ENCODE data around the gene VWA8.

Gene VWA8

DNA sequence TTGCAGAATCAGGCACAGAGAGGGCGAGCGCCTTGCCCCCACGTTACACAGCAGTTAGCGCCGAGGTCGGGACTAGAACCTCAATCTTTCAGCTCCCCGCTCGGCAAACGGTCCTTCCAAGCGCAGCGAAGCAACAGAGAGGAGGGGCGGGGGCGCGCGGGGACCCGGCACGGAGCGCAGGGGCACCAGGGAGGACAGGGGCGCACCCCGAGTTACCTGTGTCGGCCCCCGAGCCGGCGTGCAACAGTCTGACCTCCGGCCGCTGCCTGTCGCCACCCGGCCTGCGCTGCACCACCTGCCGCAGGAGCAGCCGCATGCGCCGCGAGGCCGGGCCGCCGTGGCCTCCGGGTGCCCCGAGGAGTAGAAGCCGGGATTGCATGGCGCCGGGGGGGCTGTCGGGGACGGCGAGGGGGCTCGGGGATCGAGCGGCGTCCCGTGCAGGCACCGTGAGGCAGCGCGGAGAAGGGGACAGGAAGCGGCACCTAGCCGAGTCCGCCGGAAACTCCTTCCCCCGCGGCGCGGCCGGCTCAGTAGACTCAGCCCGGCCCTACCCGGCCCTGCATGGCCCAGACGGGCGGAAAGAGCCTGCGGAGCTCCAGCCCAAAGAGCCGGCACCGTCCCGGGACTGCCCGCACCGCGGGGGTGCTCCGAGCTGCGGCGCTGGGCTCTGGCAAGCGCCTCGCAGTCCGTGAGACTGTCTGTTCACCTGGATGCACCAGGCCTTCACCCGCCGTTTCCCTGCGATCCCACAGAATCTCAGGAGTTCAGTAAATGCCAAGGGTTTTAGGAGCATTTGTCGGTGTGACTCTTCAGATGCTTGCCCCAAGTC, at the start of gene VWA8:
VWA8 (minus strand) TSS at position 473 of the 829 bp plus-strand sequence; CDS start at position 379, 94 bp downstream.
- peaks cover 22% of the 10 kb centered on the region for H3K4me1 ChIP-seq (ENCODE audit: control insufficient read depth, insufficient read depth, low read length)

DNA sequence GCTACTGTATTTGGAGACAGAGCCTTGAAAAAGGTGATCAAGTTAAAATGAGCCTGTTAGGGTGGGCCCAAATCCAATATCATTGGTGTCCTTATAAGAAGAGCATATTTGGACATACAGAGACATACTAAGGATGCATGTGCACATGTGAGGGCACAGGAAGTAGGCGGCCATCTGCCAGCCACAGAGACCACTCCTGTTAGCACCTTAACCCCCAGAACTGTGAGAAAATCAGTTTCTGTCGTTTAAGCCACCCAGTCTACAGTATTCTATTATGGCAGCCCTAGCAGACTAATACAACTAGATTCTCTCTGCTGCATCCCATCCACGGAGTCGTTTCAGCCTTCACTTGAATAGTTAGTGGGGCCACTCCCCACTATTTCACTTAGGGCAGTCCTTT, 48.1 kb upstream of the VWA8 start:
- no peak overlapping the region for H3K4me3 ChIP-seq (ENCODE audit: low read length)
- no peak overlapping the region for H3K9ac ChIP-seq (ENCODE audit: low read length)
- no peak for DNase-seq (ENCODE audit: low read depth)
- no peaks in the 10 kb centered on the region for H3K36me3 ChIP-seq (ENCODE audit: control insufficient read depth, insufficient read depth, low read length, severe bottlenecking)
- peaks cover 11% of the 10 kb centered on the region for H3K4me1 ChIP-seq (ENCODE audit: control insufficient read depth, insufficient read depth, low read length)
- no peaks in the 10 kb centered on the region for H3K27me3 ChIP-seq (replicated peaks; ENCODE audit: control insufficient read depth, insufficient read depth, low read length)
- no peaks in the 10 kb centered on the region for H3K9me3 ChIP-seq (ENCODE audit: control insufficient read depth, low read length)

More for the DNA sequence above, at the start of gene VWA8:
- peak; percentile 85 for DNase-seq (ENCODE audit: low read depth)
- no peaks in the 10 kb centered on the region for H3K27me3 ChIP-seq (replicated peaks; ENCODE audit: control insufficient read depth, insufficient read depth, low read length)
- peak within 1 kb of the TSS; percentile 90 for H3K4me3 ChIP-seq (ENCODE audit: low read length)
- H3K36me3 ChIP-seq (ENCODE audit: control insufficient read depth, insufficient read depth, low read length, severe bottlenecking) = no peaks in the 10 kb centered on the region
- no peaks in the 10 kb centered on the region for H3K9me3 ChIP-seq (ENCODE audit: control insufficient read depth, low read length)
- peak within 1 kb of the TSS; percentile 96 for H3K9ac ChIP-seq (ENCODE audit: low read length)

DNA sequence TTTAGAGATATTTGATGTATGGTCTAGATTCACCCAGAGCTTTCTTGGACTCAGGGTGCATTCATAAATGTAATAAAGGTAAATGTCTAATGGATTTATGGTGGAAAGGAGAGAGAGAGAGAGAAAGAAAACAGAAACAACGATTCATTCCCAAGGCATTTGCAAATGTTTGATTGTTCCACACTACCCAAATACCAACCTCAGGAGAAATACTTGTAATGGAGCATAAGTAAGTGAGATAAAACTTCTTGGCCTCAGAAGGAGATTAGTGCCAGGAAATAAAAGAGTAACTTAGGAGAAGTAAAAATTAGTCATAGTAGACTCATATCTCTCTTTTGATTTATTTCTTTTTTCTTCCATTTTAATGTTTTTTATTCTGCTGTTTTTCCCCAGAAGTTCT, 46.9 kb upstream of the VWA8 start:
- Histone ChIP-seq H3K27me3 (replicated peaks; ENCODE audit: control insufficient read depth, insufficient read depth, low read length) (no peaks in the 10 kb centered on the region), H3K36me3 (ENCODE audit: control insufficient read depth, insufficient read depth, low read length, severe bottlenecking) (no peaks in the 10 kb centered on the region), H3K9ac (ENCODE audit: low read length) (no peak overlapping the region), H3K4me1 (ENCODE audit: control insufficient read depth, insufficient read depth, low read length) (peaks cover 11% of the 10 kb centered on the region), H3K9me3 (ENCODE audit: control insufficient read depth, low read length) (no peaks in the 10 kb centered on the region), H3K4me3 (ENCODE audit: low read length) (no peak overlapping the region)
- peak; percentile 35 for DNase-seq (ENCODE audit: low read depth)

DNA sequence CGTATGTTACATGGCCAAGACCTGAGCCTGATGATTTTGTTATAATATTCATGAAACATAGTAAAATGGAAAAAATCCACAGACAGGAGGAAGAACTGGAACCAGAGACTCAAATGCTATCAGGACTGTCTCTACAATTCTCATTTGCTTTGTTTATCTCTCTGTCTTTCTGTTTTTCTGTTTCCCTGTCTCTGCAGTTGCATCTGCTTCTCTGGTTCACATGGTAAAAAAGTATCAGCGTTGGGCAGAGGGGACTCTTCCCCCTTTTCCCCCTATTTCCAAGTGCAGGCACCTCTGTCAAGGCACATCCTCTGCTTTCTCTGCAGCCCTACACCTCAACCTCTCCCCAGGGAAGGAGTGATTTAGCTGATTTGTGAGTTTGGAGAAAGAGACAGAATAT, 41.2 kb upstream of the VWA8 start:
- Histone ChIP-seq H3K9ac (ENCODE audit: low read length) (no peak overlapping the region), H3K4me3 (ENCODE audit: low read length) (no peak overlapping the region), H3K36me3 (ENCODE audit: control insufficient read depth, insufficient read depth, low read length, severe bottlenecking) (no peaks in the 10 kb centered on the region), H3K27me3 (replicated peaks; ENCODE audit: control insufficient read depth, insufficient read depth, low read length) (no peaks in the 10 kb centered on the region), H3K9me3 (ENCODE audit: control insufficient read depth, low read length) (no peaks in the 10 kb centered on the region), H3K4me1 (ENCODE audit: control insufficient read depth, insufficient read depth, low read length) (peaks cover 16% of the 10 kb centered on the region)
- no peak for DNase-seq (ENCODE audit: low read depth)

DNA sequence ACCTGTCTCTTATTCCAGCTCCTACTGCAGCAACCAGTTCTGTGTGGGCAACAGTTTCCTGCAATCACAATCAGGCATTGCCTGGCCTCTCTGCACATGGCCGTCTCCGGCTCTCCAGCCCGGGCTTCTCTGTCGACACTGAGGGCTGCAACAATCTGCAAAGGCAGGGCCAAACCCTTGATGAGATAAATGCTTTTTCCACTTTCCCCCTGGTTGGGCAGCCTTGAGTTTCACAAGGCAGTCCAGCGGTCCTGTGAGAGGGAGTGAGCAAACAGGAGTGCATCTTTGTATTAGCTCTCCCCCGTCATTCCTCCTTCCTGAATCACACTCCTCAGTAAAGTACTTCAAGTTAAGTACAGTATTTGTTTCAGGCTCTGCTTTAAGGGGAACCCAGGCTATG, 40.7 kb upstream of the VWA8 start:
- peak; percentile 80 for DNase-seq (ENCODE audit: low read depth)
- peaks cover 16% of the 10 kb centered on the region for H3K4me1 ChIP-seq (ENCODE audit: control insufficient read depth, insufficient read depth, low read length)
- no peaks in the 10 kb centered on the region for H3K27me3 ChIP-seq (replicated peaks; ENCODE audit: control insufficient read depth, insufficient read depth, low read length)
- H3K9me3 ChIP-seq (ENCODE audit: control insufficient read depth, low read length) = no peaks in the 10 kb centered on the region
- H3K9ac ChIP-seq (ENCODE audit: low read length) = no peak overlapping the region
- no peaks in the 10 kb centered on the region for H3K36me3 ChIP-seq (ENCODE audit: control insufficient read depth, insufficient read depth, low read length, severe bottlenecking)
- peak overlapping the region; percentile 8 for H3K4me3 ChIP-seq (ENCODE audit: low read length)

DNA sequence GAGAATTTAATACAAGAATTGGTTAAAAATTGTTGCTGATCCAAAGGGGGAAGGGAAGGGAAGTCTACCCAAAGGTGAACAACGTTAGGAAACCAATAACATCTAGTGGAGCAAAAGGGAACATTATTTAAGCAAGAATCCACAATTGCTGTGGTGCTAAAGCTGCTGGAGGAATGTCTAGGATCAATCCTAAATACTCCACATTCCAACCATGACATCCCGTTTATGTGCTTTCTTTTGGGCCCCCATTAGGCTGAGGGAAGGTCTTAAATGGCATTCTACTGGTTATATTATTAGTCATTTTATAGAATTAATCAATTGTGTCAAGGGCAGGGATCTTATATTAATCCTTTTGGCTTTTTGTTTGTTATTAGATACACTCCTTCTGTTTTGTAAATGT, 39.9 kb upstream of the VWA8 start:
- no peak for DNase-seq (ENCODE audit: low read depth)
- Histone ChIP-seq H3K4me3 (ENCODE audit: low read length) (no peak overlapping the region), H3K36me3 (ENCODE audit: control insufficient read depth, insufficient read depth, low read length, severe bottlenecking) (no peaks in the 10 kb centered on the region), H3K9ac (ENCODE audit: low read length) (no peak overlapping the region), H3K27me3 (replicated peaks; ENCODE audit: control insufficient read depth, insufficient read depth, low read length) (no peaks in the 10 kb centered on the region), H3K9me3 (ENCODE audit: control insufficient read depth, low read length) (no peaks in the 10 kb centered on the region), H3K4me1 (ENCODE audit: control insufficient read depth, insufficient read depth, low read length) (peaks cover 18% of the 10 kb centered on the region)

DNA sequence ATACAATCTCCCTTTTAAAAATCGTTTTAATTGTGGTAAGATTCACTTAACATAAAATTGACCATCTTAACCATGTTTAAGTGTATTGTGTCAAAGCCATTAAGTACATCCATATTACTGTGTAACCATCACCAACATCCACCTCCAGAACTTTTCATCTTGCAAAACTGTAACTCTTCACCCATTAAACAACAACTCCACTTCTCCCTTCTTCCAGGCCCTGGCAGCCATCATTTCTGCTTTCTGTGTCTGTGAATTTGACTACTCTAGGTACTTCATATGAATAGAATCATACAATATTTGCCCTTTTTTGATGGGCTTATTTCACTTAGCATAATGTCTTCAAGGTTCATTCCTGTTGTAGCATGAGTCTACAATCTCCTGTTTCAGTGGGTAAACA, 36.5 kb upstream of the VWA8 start:
- H3K9ac ChIP-seq (ENCODE audit: low read length) = no peak overlapping the region
- no peaks in the 10 kb centered on the region for H3K9me3 ChIP-seq (ENCODE audit: control insufficient read depth, low read length)
- DNase-seq (ENCODE audit: low read depth) = no peak
- peaks cover 18% of the 10 kb centered on the region for H3K4me1 ChIP-seq (ENCODE audit: control insufficient read depth, insufficient read depth, low read length)
- H3K4me3 ChIP-seq (ENCODE audit: low read length) = no peak overlapping the region
- H3K27me3 ChIP-seq (replicated peaks; ENCODE audit: control insufficient read depth, insufficient read depth, low read length) = peaks cover 6% of the 10 kb centered on the region
- no peaks in the 10 kb centered on the region for H3K36me3 ChIP-seq (ENCODE audit: control insufficient read depth, insufficient read depth, low read length, severe bottlenecking)

DNA sequence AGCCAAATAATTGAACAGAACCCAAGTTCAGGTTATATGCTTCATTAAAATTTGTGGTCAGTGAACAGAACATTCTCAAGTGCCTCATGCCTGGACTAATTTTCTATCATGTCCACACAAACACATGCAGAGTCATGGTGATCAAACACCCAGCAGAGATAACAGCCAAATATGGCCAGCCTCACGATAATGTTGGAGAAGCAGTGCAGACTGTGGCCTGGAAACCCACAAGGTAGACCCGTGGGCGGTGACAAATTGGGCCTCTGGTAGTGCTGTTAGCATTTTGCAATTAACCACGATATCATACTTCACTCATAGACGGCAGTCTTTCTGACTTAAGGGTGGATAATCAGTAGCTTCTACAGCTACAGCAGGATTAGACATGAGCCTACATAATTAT, 35.0 kb upstream of the VWA8 start:
- H3K36me3 ChIP-seq (ENCODE audit: control insufficient read depth, insufficient read depth, low read length, severe bottlenecking) = no peaks in the 10 kb centered on the region
- no peaks in the 10 kb centered on the region for H3K9me3 ChIP-seq (ENCODE audit: control insufficient read depth, low read length)
- H3K4me3 ChIP-seq (ENCODE audit: low read length) = no peak overlapping the region
- no peak for DNase-seq (ENCODE audit: low read depth)
- H3K9ac ChIP-seq (ENCODE audit: low read length) = no peak overlapping the region
- H3K4me1 ChIP-seq (ENCODE audit: control insufficient read depth, insufficient read depth, low read length) = peaks cover 5% of the 10 kb centered on the region
- H3K27me3 ChIP-seq (replicated peaks; ENCODE audit: control insufficient read depth, insufficient read depth, low read length) = peaks cover 6% of the 10 kb centered on the region

DNA sequence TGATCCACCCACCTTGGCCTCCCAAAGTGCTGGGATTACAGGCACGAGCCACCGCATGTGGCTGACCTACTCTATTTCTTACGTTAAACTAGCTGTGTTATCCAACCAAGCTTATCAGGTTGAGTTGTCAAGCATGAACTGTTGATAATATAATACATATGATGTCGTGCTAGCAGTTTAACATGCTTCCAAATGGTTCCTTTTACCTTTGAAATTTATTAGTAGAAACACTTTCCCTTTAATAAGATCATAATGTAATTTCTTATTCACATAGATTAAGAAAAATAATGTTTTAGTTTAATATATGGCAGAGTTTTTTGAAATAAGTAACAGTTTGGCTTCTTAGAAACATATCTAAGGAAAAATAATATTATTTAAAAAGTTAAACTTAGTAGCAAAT, 34.4 kb upstream of the VWA8 start:
- H3K36me3 ChIP-seq (ENCODE audit: control insufficient read depth, insufficient read depth, low read length, severe bottlenecking) = no peaks in the 10 kb centered on the region
- no peak overlapping the region for H3K4me3 ChIP-seq (ENCODE audit: low read length)
- no peak for DNase-seq (ENCODE audit: low read depth)
- no peaks in the 10 kb centered on the region for H3K9me3 ChIP-seq (ENCODE audit: control insufficient read depth, low read length)
- peaks cover 6% of the 10 kb centered on the region for H3K27me3 ChIP-seq (replicated peaks; ENCODE audit: control insufficient read depth, insufficient read depth, low read length)
- peaks cover 2% of the 10 kb centered on the region for H3K4me1 ChIP-seq (ENCODE audit: control insufficient read depth, insufficient read depth, low read length)
- H3K9ac ChIP-seq (ENCODE audit: low read length) = no peak overlapping the region

DNA sequence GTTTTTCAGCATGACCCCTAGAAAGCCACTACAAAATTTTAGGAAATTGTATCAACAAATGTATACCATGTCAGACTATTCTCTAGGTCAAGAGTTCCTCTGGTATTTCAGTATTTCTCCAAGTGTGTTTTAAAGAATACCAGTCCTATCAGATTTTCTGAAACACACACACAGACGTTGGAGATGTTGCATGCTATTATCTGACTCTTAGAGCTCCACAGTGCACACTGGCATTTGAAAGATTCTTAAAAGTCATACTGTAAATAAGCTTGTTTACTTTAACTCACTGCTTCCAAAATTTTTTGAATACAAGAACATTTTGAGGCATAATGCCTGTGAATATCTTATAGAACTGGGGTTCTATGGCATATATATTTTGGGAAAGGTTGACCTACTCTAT, 33.8 kb upstream of the VWA8 start:
- Histone ChIP-seq H3K4me1 (ENCODE audit: control insufficient read depth, insufficient read depth, low read length) (peaks cover 2% of the 10 kb centered on the region), H3K36me3 (ENCODE audit: control insufficient read depth, insufficient read depth, low read length, severe bottlenecking) (no peaks in the 10 kb centered on the region), H3K4me3 (ENCODE audit: low read length) (no peak overlapping the region), H3K9me3 (ENCODE audit: control insufficient read depth, low read length) (no peaks in the 10 kb centered on the region), H3K27me3 (replicated peaks; ENCODE audit: control insufficient read depth, insufficient read depth, low read length) (peaks cover 6% of the 10 kb centered on the region), H3K9ac (ENCODE audit: low read length) (no peak overlapping the region)
- DNase-seq (ENCODE audit: low read depth) = peak; percentile 15

DNA sequence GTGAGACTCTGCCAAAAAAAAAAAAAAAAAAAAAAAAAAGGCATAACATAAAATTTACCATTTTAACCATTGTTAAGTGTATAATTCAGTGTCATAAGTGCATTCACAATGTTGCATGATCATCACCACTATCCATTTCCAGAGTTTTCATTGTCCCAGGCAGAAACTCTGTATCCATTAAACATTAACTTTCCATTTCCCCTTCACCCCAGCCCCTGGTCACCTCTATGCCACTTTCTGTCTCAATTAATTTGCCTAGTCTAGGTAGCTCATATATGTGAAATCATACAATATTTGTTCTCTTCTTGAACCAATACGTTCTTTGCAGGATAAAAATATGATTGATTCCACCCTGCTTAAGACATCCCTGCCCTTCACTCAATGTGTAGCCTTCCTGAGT, 31.0 kb upstream of the VWA8 start:
- H3K4me3 ChIP-seq (ENCODE audit: low read length) = no peak overlapping the region
- H3K4me1 ChIP-seq (ENCODE audit: control insufficient read depth, insufficient read depth, low read length) = peaks cover 2% of the 10 kb centered on the region
- H3K9me3 ChIP-seq (ENCODE audit: control insufficient read depth, low read length) = no peaks in the 10 kb centered on the region
- no peaks in the 10 kb centered on the region for H3K36me3 ChIP-seq (ENCODE audit: control insufficient read depth, insufficient read depth, low read length, severe bottlenecking)
- DNase-seq (ENCODE audit: low read depth) = no peak
- H3K27me3 ChIP-seq (replicated peaks; ENCODE audit: control insufficient read depth, insufficient read depth, low read length) = peaks cover 6% of the 10 kb centered on the region
- no peak overlapping the region for H3K9ac ChIP-seq (ENCODE audit: low read length)

DNA sequence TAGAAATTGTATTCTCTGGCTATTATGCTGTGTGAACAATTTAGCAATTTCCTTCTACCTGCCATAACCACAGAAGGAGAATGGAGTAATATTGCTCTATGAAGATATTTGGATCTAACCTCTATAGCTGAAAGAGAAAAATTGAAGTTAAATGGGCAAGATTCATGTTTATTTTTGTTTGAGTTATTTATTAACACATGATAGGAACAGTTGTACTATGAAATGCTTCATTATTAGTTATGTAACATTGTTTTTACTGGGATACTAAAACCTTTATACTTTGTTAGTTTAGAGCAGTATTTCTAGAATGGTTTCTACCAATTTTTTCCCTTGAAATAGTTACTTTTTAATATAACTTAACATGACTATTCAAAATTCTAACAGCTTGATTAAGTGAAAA, 27.3 kb upstream of the VWA8 start:
- DNase-seq (ENCODE audit: low read depth) = no peak
- H3K4me3 ChIP-seq (ENCODE audit: low read length) = no peak overlapping the region
- H3K4me1 ChIP-seq (ENCODE audit: control insufficient read depth, insufficient read depth, low read length) = no peaks in the 10 kb centered on the region
- no peak overlapping the region for H3K9ac ChIP-seq (ENCODE audit: low read length)
- no peaks in the 10 kb centered on the region for H3K9me3 ChIP-seq (ENCODE audit: control insufficient read depth, low read length)
- no peaks in the 10 kb centered on the region for H3K36me3 ChIP-seq (ENCODE audit: control insufficient read depth, insufficient read depth, low read length, severe bottlenecking)
- peaks cover 4% of the 10 kb centered on the region for H3K27me3 ChIP-seq (replicated peaks; ENCODE audit: control insufficient read depth, insufficient read depth, low read length)
